Measurements from ENCODE around the gene LRRN2.

DNA sequence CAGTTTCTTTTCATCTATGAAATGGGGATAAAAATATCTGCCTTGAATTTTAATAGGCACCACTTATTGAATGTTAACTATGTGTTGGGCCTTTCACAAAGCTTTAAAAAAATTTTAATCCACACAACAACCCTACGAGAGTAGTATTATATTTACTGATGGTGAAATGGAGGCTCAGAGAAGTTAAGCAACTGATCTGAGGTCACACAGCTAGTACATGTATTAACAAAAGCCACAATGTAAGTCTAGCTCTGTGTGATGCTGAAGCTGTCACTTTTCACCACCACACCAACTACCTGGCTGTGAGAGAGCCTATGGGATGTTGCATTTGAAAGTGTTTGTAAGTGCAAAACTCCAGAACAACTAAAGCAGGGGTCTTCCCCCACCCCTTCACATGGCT is 44.1 kb downstream of the LRRN2 start:
- TF ChIP-seq, protein P1, sequence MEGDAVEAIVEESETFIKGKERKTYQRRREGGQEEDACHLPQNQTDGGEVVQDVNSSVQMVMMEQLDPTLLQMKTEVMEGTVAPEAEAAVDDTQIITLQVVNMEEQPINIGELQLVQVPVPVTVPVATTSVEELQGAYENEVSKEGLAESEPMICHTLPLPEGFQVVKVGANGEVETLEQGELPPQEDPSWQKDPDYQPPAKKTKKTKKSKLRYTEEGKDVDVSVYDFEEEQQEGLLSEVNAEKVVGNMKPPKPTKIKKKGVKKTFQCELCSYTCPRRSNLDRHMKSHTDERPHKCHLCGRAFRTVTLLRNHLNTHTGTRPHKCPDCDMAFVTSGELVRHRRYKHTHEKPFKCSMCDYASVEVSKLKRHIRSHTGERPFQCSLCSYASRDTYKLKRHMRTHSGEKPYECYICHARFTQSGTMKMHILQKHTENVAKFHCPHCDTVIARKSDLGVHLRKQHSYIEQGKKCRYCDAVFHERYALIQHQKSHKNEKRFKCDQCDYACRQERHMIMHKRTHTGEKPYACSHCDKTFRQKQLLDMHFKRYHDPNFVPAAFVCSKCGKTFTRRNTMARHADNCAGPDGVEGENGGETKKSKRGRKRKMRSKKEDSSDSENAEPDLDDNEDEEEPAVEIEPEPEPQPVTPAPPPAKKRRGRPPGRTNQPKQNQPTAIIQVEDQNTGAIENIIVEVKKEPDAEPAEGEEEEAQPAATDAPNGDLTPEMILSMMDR (IDR thresholded peaks at IDR 0.05): no peak
- no peak for TF ChIP-seq POLR2A (IDR thresholded peaks at IDR 0.05)
